ENCODE data around the gene SLC25A18.

DNA sequence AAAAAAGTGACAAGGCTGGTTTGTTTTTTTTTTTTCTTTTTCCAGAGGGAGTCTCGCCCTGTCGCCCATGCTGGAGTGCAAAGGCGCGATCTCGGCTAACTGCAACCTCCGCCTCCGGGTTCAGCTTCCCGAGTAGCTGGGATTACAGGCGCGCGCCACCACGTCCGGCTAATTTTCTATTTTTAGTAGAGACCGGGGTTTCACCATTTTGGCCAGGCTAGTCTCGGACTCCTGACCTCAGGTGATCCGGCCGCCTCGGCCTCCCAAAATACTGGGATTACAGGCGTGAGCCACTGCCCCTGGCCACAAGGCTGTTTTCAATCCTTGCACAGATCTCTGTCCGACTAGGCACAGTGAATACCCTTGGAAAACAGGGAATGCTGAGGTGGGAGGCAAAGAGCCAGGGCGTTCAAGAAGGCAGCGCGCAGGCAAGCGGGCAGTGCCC lies 64.7 kb downstream of the SLC25A18 start:
- TF ChIP-seq POLR2AphosphoS5 (IDR thresholded peaks at IDR 0.05) = no peak
- TF ChIP-seq, protein P1, sequence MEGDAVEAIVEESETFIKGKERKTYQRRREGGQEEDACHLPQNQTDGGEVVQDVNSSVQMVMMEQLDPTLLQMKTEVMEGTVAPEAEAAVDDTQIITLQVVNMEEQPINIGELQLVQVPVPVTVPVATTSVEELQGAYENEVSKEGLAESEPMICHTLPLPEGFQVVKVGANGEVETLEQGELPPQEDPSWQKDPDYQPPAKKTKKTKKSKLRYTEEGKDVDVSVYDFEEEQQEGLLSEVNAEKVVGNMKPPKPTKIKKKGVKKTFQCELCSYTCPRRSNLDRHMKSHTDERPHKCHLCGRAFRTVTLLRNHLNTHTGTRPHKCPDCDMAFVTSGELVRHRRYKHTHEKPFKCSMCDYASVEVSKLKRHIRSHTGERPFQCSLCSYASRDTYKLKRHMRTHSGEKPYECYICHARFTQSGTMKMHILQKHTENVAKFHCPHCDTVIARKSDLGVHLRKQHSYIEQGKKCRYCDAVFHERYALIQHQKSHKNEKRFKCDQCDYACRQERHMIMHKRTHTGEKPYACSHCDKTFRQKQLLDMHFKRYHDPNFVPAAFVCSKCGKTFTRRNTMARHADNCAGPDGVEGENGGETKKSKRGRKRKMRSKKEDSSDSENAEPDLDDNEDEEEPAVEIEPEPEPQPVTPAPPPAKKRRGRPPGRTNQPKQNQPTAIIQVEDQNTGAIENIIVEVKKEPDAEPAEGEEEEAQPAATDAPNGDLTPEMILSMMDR (IDR thresholded peaks at IDR 0.05) = no peak

Measured in prostate gland (tissue), 2 donors.